GM21825 (cell line): ENCODE measurements around the gene APP.
A peak's percentile ranks its signal among the peaks of the same experiment; 100 is the strongest.
"Not testable (repeated sequence)": the region's sequence is repeated elsewhere in the genome, so short reads cannot be mapped to it uniquely, and the experiment has no call there.

Experiments used
- ATAC-seq: cut with Tn5 transposase; IDR thresholded peaks from one replicate; pipeline ENCODE4 v1.9.1; 2021; ENCODE audit warnings: mild to moderate bottlenecking, moderate library complexity; ENCODE audit not compliant: unreplicated experiment

APP gene

GRCh38 chr21:25955646-25956045 is 214.9 kb downstream of the APP start:
- ATAC-seq: no peak

DNA sequence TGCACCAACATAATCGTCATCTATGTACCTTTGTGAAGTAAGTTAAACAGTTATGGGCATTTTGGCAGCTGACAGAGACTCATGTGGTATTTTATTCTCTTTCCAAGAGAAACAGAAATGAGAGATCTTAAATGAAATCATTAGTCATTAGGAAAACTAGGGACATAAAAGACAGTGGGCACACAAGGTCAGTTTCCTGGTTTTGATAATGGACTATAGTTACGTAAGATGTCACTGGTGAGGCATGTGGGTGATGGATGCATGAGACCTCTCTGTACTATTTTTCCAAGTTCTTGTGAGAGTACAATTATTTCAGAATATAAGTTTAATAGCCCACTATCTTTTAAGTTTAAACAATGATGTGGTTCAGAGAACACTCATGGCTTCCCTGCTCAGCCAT is 216.9 kb downstream of the APP start:
- ATAC-seq: no peak

DNA sequence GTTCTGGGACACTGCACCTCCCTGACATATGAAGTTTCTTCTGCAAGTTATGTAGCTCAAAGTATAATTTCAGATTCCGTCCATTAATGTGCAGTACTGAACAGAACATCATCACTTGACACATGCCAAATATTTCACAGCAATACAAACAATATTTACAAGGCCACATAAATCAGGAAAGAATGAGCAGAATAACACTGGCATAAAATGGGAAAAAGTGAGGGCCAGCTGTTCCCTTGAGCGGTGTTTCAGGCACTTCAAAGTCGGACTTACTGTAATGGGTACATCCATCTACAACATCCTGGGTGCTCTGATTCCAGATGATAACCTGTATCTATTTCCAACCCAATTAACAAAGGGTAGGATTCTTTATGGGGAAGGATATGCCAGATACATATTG is 217.4 kb downstream of the APP start:
- ATAC-seq: no peak

DNA sequence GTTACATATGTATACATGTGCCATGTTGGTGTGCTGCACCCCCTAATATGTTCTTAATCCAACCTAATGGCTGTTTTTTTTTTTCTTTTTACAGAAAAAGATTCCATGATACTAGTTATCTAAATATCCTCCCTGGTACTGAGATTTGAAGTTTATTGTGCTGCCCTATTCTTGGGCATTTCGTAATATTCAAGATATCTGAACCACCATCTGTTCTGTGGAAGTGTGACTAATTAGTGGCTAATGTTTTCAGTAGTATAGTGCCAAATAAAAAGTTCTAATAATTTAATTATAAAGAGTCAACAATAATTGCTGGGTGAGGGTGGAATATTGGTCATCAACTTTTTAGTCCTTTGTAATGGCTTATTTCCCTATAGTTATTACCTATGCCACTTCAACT is 218.3 kb downstream of the APP start:
- no peak for ATAC-seq

DNA sequence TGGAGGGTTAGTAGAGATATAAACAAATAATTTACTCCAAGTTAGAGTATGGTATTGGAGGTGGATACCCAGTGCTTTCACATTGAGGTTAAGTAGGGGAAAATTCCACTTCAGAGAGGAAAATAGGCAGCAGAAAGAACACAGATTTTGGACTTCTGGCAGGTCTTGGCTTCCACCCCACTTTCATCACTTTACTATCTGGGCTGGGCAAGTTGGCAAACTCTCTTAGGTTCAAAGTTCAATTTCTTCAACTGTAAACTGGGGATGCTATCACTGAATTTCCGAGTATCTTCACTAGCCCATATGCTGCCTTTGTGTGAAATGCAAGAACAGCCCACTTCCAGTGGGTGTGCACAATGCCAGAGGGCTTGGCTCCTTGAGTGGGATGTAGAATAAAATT is 220.9 kb downstream of the APP start:
- no peak for ATAC-seq

- no peak for ATAC-seq
Observed at GRCh38 chr21:25944672-25945213, 225.8 kb downstream of the APP start.

- ATAC-seq: no peak
Observed at GRCh38 chr21:25944082-25944481, 226.5 kb downstream of the APP start.

DNA sequence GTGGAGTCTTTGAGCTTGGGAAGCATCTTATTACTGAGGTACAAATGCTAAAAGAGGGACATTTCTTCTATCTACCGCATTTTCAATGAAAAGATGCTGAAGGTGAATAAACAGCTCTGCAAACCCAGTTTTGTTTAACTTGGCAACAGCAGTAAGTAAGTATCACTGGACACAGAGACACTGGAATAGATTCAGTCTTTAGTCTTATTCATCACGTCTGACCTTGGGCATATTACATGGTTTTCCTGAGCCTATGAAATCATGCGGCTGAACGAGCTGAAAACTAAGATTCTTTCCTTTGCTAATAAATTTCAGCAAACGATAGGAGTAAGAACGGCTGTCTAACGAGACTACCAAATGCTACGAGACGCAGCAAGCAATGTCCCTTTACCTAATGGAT is 228.4 kb downstream of the APP start:
- no peak for ATAC-seq

- ATAC-seq: no peak
Observed at GRCh38 chr21:25939396-25939761, 231.2 kb downstream of the APP start.

GRCh38 chr21:25938658-25939395 is 231.7 kb downstream of the APP start:
- no peak for ATAC-seq

GRCh38 chr21:25936776-25937175 is 233.8 kb downstream of the APP start:
- ATAC-seq: no peak

DNA sequence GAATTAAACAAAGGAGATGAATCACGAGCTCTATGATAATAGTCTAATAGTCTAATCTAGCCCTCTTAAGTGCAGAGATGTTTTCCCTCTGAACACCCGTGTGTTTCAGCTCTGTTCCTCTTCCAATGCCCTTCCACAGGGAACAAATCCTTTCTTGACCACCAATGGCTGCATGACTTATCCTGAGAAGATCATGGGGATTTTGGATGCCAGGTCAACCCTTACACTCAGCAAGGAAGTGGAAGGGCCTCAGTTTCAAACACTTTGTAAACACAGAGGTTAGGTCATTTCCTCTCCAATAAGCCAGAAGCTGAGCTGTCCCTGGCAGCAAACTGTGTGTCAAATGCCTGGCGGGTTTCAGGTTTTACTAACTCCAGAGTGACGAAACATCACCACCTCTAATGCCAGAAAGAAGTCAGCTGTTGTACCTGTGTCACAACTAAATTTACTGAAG is 235.8 kb downstream of the APP start:
- ATAC-seq: no peak

GRCh38 chr21:25934130-25934529 is 236.4 kb downstream of the APP start:
- no peak for ATAC-seq

GRCh38 chr21:25931765-25932164 is 238.8 kb downstream of the APP start:
- ATAC-seq: no peak

GRCh38 chr21:25929856-25930520 is 240.6 kb downstream of the APP start:
- ATAC-seq: no peak

- ATAC-seq: no peak
Observed at GRCh38 chr21:25927195-25927880, 243.2 kb downstream of the APP start.

GRCh38 chr21:25925936-25926335 is 244.6 kb downstream of the APP start:
- ATAC-seq: no peak

- no peak for ATAC-seq
Observed at GRCh38 chr21:25925064-25925800, 245.3 kb downstream of the APP start.

DNA sequence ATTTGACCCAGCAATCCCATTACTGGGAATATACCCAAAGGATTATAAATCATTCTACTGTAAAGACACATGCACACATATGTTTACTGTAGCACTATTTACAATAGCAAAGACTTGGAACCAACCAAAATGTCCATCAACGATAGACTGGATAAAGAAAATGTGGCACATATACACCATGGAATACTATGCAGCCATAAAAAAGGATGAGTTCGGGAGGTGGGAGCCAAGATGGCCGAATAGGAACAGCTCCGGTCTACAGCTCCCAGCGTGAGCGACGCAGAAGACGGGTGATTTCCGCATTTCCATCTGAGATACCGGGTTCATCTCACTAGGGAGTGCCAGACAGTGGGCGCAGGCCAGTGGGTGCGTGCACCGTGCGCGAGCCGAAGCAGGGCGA is 252.4 kb downstream of the APP start:
- not testable (repeated sequence) for ATAC-seq

- ATAC-seq: no peak
Observed at GRCh38 chr21:25916226-25916625, 254.3 kb downstream of the APP start.

GRCh38 chr21:25913479-25913878 is 257.1 kb downstream of the APP start:
- ATAC-seq: peak; percentile 60
